HL-60 (cell line): Measurements from ENCODE around the gene TGFA.

Source experiments
- DNase-seq, 2 experiments: peaks; one replicate each; pipeline ENCODE4 v3.0.0-alpha.2; 2010 to 2020; ENCODE audit warnings: low read depth in 1 of 2, low spot score in 1 of 2
- H3K27ac ChIP-seq: fragments of 250-450 bp; sonication (Bioruptor Pico); replicated peaks from 2 replicates; pipeline ENCODE4 v1.5.1; 2020; ENCODE audit warnings: mild to moderate bottlenecking, moderate library complexity
- H3K27me3 ChIP-seq: fragments of 250-450 bp; sonication (Bioruptor Pico); 2 replicates; pipeline ENCODE4 v1.5.1; 2021; ENCODE audit warnings: mild to moderate bottlenecking, moderate library complexity; ENCODE audit not compliant: insufficient read depth, poor library complexity, severe bottlenecking
- H3K4me3 ChIP-seq: replicated peaks from 2 replicates; pipeline ENCODE4 v1.5.1; 2011; ENCODE audit warnings: mild to moderate bottlenecking, control low read depth, low read length; ENCODE audit not compliant: insufficient read depth
- GABPA ChIP-seq: IDR thresholded peaks from 2 replicates; pipeline ENCODE4 v1.6.1; 2012; ENCODE audit warnings: low read depth
- POLR2AphosphoS5 ChIP-seq: IDR thresholded peaks from 2 replicates; pipeline ENCODE4 v1.6.1; 2012; ENCODE audit warnings: low read depth
- SPI1 ChIP-seq: IDR thresholded peaks from 2 replicates; pipeline ENCODE4 v1.6.1; 2012; ENCODE audit warnings: low read depth, mild to moderate bottlenecking, borderline replicate concordance
- TF ChIP-seq, protein P1 (sequence below): IDR thresholded peaks from one replicate; pipeline ENCODE4 v1.5.1; 2011; ENCODE audit warnings: low read length, control low read depth, inconsistent platforms; ENCODE audit not compliant: insufficient read depth
- TF ChIP-seq, protein P2 (sequence below): IDR thresholded peaks from 2 replicates; pipeline ENCODE4 v1.6.1; 2012; ENCODE audit warnings: low read depth; ENCODE audit not compliant: insufficient replicate concordance

Gene TGFA

DNA sequence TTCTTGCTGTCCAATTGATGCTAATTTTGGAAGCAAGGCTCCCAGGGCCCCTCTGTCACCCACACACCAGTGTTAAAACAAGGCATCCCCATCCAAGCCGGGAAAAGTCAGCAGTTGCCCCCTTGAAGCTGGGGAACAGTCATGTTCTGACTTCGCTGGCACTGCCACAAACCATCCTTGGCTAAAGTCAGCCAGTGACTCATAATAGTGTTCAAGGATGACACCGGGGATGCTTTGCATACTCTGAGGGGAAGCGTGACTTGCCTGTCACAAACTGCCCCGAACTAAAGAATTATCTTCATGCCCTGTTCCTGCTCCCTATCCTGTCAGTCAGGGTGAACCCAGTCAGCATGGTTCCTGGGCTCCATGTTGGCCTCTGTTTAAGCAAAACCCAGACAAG is 37.0 kb downstream of the TGFA start:
- Histone ChIP-seq H3K27me3 (no peaks in the 10 kb centered on the region), H3K27ac (peak overlapping the region; percentile 43), H3K4me3 (no peak overlapping the region)
- no peak for TF ChIP-seq GABPA
- TF ChIP-seq, protein P1, sequence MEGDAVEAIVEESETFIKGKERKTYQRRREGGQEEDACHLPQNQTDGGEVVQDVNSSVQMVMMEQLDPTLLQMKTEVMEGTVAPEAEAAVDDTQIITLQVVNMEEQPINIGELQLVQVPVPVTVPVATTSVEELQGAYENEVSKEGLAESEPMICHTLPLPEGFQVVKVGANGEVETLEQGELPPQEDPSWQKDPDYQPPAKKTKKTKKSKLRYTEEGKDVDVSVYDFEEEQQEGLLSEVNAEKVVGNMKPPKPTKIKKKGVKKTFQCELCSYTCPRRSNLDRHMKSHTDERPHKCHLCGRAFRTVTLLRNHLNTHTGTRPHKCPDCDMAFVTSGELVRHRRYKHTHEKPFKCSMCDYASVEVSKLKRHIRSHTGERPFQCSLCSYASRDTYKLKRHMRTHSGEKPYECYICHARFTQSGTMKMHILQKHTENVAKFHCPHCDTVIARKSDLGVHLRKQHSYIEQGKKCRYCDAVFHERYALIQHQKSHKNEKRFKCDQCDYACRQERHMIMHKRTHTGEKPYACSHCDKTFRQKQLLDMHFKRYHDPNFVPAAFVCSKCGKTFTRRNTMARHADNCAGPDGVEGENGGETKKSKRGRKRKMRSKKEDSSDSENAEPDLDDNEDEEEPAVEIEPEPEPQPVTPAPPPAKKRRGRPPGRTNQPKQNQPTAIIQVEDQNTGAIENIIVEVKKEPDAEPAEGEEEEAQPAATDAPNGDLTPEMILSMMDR, result no peak
- TF ChIP-seq POLR2AphosphoS5, result no peak
- TF ChIP-seq SPI1, result no peak
- TF ChIP-seq, protein P2, sequence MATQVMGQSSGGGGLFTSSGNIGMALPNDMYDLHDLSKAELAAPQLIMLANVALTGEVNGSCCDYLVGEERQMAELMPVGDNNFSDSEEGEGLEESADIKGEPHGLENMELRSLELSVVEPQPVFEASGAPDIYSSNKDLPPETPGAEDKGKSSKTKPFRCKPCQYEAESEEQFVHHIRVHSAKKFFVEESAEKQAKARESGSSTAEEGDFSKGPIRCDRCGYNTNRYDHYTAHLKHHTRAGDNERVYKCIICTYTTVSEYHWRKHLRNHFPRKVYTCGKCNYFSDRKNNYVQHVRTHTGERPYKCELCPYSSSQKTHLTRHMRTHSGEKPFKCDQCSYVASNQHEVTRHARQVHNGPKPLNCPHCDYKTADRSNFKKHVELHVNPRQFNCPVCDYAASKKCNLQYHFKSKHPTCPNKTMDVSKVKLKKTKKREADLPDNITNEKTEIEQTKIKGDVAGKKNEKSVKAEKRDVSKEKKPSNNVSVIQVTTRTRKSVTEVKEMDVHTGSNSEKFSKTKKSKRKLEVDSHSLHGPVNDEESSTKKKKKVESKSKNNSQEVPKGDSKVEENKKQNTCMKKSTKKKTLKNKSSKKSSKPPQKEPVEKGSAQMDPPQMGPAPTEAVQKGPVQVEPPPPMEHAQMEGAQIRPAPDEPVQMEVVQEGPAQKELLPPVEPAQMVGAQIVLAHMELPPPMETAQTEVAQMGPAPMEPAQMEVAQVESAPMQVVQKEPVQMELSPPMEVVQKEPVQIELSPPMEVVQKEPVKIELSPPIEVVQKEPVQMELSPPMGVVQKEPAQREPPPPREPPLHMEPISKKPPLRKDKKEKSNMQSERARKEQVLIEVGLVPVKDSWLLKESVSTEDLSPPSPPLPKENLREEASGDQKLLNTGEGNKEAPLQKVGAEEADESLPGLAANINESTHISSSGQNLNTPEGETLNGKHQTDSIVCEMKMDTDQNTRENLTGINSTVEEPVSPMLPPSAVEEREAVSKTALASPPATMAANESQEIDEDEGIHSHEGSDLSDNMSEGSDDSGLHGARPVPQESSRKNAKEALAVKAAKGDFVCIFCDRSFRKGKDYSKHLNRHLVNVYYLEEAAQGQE, result no peak
- peak; percentile 39 to 58 for DNase-seq

DNA sequence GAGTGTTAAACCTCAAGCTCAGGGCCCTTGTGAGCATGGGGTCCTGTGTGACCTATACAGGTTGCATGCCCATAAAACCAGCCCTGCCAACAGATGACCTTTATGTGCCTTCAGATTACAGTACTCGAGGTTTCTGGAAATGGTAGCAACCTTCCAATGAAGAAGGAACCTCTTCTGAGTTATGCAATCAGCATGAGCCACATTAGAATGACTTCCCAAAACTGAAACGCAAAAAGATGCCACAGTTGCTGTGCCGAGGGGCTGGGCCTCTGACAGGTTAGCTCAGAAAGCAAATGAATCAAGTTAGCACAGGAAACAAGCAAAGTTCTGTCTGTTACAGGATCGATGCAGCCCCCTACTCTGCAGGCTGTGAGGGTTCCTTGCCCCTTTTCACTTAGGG is 37.7 kb downstream of the TGFA start:
- TF ChIP-seq SPI1, result peak; percentile 88
- TF ChIP-seq, protein P2, result no peak
- Histone ChIP-seq H3K4me3 (no peak overlapping the region), H3K27ac (peak overlapping the region; percentile 43), H3K27me3 (no peaks in the 10 kb centered on the region)
- peak; percentile 35 to 86 for DNase-seq

DNA sequence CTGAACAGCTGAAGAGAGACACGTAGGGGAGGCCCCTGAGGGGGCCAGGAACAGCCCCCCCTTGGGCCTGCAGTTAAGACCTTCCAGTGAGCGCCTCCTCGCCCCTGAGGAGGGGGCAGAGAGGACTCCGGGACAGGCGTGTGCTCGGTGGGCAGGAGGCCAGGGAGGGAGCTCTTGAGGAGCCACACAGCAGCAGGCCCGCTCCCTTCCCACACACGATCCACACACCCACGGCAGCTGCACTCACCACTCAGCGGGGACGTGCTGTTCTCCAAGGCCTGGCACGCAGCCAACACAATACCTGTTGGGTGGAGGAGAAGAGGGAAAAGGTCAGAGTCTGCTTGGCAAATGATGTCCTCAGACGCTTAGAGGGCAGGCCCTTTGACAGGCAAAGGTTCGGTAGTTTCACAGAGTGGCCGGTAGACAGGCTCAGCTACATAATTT is 39.0 kb downstream of the TGFA start:
- no peaks in the 10 kb centered on the region for H3K27me3 ChIP-seq
- no peak for DNase-seq
- no peak for TF ChIP-seq POLR2AphosphoS5
- no peak for TF ChIP-seq SPI1
- TF ChIP-seq, protein P1, result no peak
- TF ChIP-seq, protein P2, result no peak
- no peak for TF ChIP-seq GABPA
- no peak overlapping the region for H3K27ac ChIP-seq
- H3K4me3 ChIP-seq, result no peak overlapping the region

DNA sequence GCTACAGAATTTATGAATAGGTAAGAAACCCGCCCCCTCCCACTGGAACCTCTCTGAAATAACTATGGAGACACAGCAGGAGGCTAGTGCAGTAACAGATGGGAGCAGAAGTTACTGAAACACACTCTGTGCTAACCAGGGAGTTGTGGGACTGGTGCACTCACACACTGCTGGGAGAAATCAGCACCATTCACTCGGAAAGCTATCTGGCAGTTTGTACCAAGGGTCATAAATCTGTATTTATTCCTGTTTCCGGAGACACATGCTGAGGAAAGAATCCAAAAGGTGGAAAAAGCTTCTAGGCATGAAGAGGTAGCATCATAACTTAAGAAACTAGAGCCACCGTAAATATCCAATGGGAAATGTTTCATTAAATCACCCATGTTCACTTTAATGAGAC is 39.9 kb downstream of the TGFA start:
- Histone ChIP-seq H3K27me3 (no peaks in the 10 kb centered on the region), H3K4me3 (no peak overlapping the region), H3K27ac (no peak overlapping the region)
- TF ChIP-seq, protein P2, result peak; percentile 73
- TF ChIP-seq GABPA (no peak), SPI1 (no peak)
- no peak for DNase-seq
